Endothelial cell of umbilical vein (primary cell): ENCODE results near the gene CPPED1. TPM values are rescaled to one million over a fixed set of nuclear protein-coding genes. Genes with fewer than 3 reads are reported as not detected.

Experiments used
- BruUV-seq: library from RNA; stranded (reverse); fragments of 400-500 nt; replicated peaks from 2 replicates; lab custom pipeline; 2021; lab: Mats Ljungman, UMichigan
- CTCF ChIA-PET: fragments of 300-600, 350-600 bp; sonication (Branson Sonifier 250); formaldehyde crosslinking; loops from one replicate; lab custom pipeline; 2021; ENCODE audit warnings: antibody characterized with exemption, inconsistent platforms; lab: Charles Lee
- POLR2A ChIA-PET: fragments of 300-600, 350-600 bp; sonication (Branson Sonifier 250); formaldehyde crosslinking; loops from one replicate; lab custom pipeline; 2021; ENCODE audit warnings: antibody characterized with exemption, inconsistent platforms; lab: Charles Lee
- DNase-seq: peaks from one replicate; pipeline ENCODE4 v3.0.0-alpha.2; 2011; ENCODE audit warnings: low read depth, low spot score
- FAIRE-seq: peaks from 2 replicates; lab custom pipeline; 2011; peaks lifted over from hg19 to GRCh38; lab: Jason Lieb, UNC
- H2AFZ ChIP-seq: 2 replicates; pipeline ENCODE4 v1.6.0; 2012; ENCODE audit warnings: low read depth, low read length, control low read depth, inconsistent platforms
- H3K27ac ChIP-seq: 2 replicates; pipeline ENCODE4 v1.5.1; 2011; ENCODE audit warnings: low read depth, mild to moderate bottlenecking, control low read depth, low read length, moderate library complexity; ENCODE audit not compliant: insufficient read depth
- H3K27me3 ChIP-seq, 2 experiments: 2 replicates each; pipeline versions ENCODE4 v1.6.0 to v1.6.1; 2011; ENCODE audit warnings: low read length in 2 of 2, mixed read lengths in 1 of 2; ENCODE audit not compliant: control insufficient read depth in 2 of 2, insufficient read depth in 2 of 2
- H3K36me3 ChIP-seq, 2 experiments: 2 replicates in 1 of 2; 3 replicates in 1 of 2; pipeline ENCODE4 v1.5.1; 2011; ENCODE audit warnings: low read length in 2 of 2, mild to moderate bottlenecking in 1 of 2, moderate library complexity in 1 of 2; ENCODE audit not compliant: control insufficient read depth in 2 of 2, insufficient read depth in 2 of 2; ENCODE audit errors: extremely low read depth in 1 of 2
- H3K4me1 ChIP-seq: 3 replicates; pipeline ENCODE4 v1.5.1; 2011; ENCODE audit warnings: mild to moderate bottlenecking, low read length; ENCODE audit not compliant: control insufficient read depth, insufficient read depth; ENCODE audit errors: extremely low read depth
- H3K4me2 ChIP-seq: 2 replicates; pipeline ENCODE4 v1.6.1; 2011; ENCODE audit warnings: low read length, control low read depth, mixed read lengths; ENCODE audit not compliant: insufficient read depth
- H3K4me3 ChIP-seq, 3 experiments: fragments of 200-600 bp in 1 of 3; sonication (generic), shearing (Covaris generic) in 1 of 3; replicated peaks in 1 of 3; 2 replicates each; pipeline ENCODE4 v1.5.1; 2011 to 2016; ENCODE audit warnings: control low read depth in 3 of 3, low read length in 3 of 3, mild to moderate bottlenecking in 2 of 3, inconsistent platforms in 1 of 3, low read depth in 1 of 3, moderate library complexity in 1 of 3; ENCODE audit not compliant: insufficient read depth in 1 of 3
- H3K79me2 ChIP-seq: 2 replicates; pipeline ENCODE4 v1.6.0; 2012; ENCODE audit warnings: low read length, inconsistent platforms; ENCODE audit not compliant: control insufficient read depth, insufficient read depth
- H3K9ac ChIP-seq: replicated peaks from 2 replicates; pipeline ENCODE3; 2011; ENCODE audit warnings: low read length, control low read depth; ENCODE audit not compliant: insufficient read depth; ENCODE audit errors: extremely low read depth
- H3K9me1 ChIP-seq: replicated peaks from 3 replicates; pipeline ENCODE4 v1.6.0; 2011; ENCODE audit warnings: mild to moderate bottlenecking, low read length; ENCODE audit not compliant: control insufficient read depth, insufficient read depth; ENCODE audit errors: extremely low read depth
- H3K9me3 ChIP-seq: replicated peaks from 2 replicates; pipeline ENCODE4 v1.5.1; 2012; ENCODE audit warnings: low read length, inconsistent platforms; ENCODE audit not compliant: control insufficient read depth, insufficient read depth
- H4K20me1 ChIP-seq: replicated peaks from 2 replicates; pipeline ENCODE3; 2011; ENCODE audit warnings: mild to moderate bottlenecking, low read length; ENCODE audit not compliant: control insufficient read depth, insufficient read depth; ENCODE audit errors: extremely low read depth
- EZH2 ChIP-seq: IDR thresholded peaks from 2 replicates; pipeline ENCODE4 v1.6.1; 2012; ENCODE audit warnings: borderline replicate concordance, low read depth, mild to moderate bottlenecking, moderate library complexity, low read length, inconsistent platforms; ENCODE audit not compliant: severe bottlenecking
- FOS ChIP-seq: IDR thresholded peaks from 2 replicates; pipeline ENCODE4 v1.6.1; 2011; ENCODE audit warnings: mild to moderate bottlenecking, low read length, moderate library complexity, borderline replicate concordance; ENCODE audit not compliant: insufficient read depth
- GATA2 ChIP-seq: IDR thresholded peaks from 2 replicates; pipeline ENCODE4 v1.7.0; 2011; ENCODE audit warnings: low read depth, mild to moderate bottlenecking, moderate library complexity, mixed read lengths, low read length; ENCODE audit not compliant: insufficient read length, insufficient read depth
- JUN ChIP-seq: IDR thresholded peaks from 2 replicates; pipeline ENCODE4 v1.6.1; 2011; ENCODE audit warnings: borderline replicate concordance, low read depth; ENCODE audit not compliant: insufficient read length, insufficient read depth
- MAX ChIP-seq: IDR thresholded peaks from 2 replicates; pipeline ENCODE4 v1.6.1; 2011; ENCODE audit not compliant: insufficient read depth, insufficient read length
- MYC ChIP-seq: IDR thresholded peaks from one replicate; pipeline ENCODE4 v1.6.1; 2011; ENCODE audit warnings: mild to moderate bottlenecking, low read depth, low read length
- POLR2A ChIP-seq: IDR thresholded peaks from 2 replicates; pipeline ENCODE4 v1.6.1; 2012; ENCODE audit warnings: low read depth, mild to moderate bottlenecking, control low read depth, low read length
- POLR2AphosphoS5 ChIP-seq: IDR thresholded peaks from 2 replicates; pipeline ENCODE4 v1.6.1; 2012; ENCODE audit warnings: low read depth, mild to moderate bottlenecking, control low read depth, low read length, moderate library complexity; ENCODE audit not compliant: insufficient read depth
- dilution Hi-C: fragments of 300-500 bp; cut with MboI; formaldehyde crosslinking; loops from one replicate; pipeline ENCODE4 v1.15.0; 2019; ENCODE audit warnings: low sequenced_read_pairs; ENCODE audit not compliant: extremely low pct_ligation_motif_present
- intact Hi-C: fragments of 100-400 bp; cut with micrococcal nuclease; formaldehyde crosslinking; loops from one replicate; pipeline ENCODE4 v1.10.0; 2022
- polyA plus RNA-seq, 4 experiments: library from polyadenylated mRNA; depleted of rRNA in 3 of 4; stranded (reverse) in 3 of 4; unstranded in 1 of 4; fragments of >200 nt; gene quantifications; 2 replicates each; pipeline versions ENCODE4 v1.2.1 to v1.2.3, GENCODE V29; 2011 to 2012; ENCODE audit warnings: missing spikeins in 1 of 4
- total RNA-seq: library from RNA; stranded (reverse); gene quantifications from 2 replicates; pipeline ENCODE4 v1.2.3, GENCODE V29; 2021
- TF ChIP-seq, protein P1 (sequence below), 2 donors: IDR thresholded peaks; 1 replicate in 1 of 2; 2 replicates in 1 of 2; pipeline ENCODE4 v1.5.1; 2011; ENCODE audit warnings: low read length in 2 of 2, mild to moderate bottlenecking in 2 of 2, moderate library complexity in 2 of 2, control low read depth in 1 of 2, inconsistent platforms in 1 of 2, low read depth in 1 of 2; ENCODE audit not compliant: insufficient read depth in 1 of 2; ENCODE audit errors: extremely low read depth in 1 of 2

The CPPED1 gene
- total and polyA plus RNA-seq, 2 donors (not counting 3 experiments of a cell fraction or from before 2014, with no cell fraction given): 27.9 to 59.3 TPM

GRCh38 chr16:12655537-12655936 lies 148.2 kb downstream of the CPPED1 start:
- no TSS peak for BruUV-seq
- dilution Hi-C loops: no loop called here
- CTCF ChIA-PET: no interaction called here
- no peaks in the 10 kb centered on the region for H3K9me1 ChIP-seq
- no peaks in the 10 kb centered on the region for H3K36me3 ChIP-seq
- H3K9me3 ChIP-seq: no peaks in the 10 kb centered on the region
- intact Hi-C loops: no loop called here
- no peaks in the 10 kb centered on the region for H3K79me2 ChIP-seq
- H3K9ac ChIP-seq: no peak overlapping the region
- TF ChIP-seq EZH2 (no peak), GATA2 (no peak), FOS (no peak), POLR2AphosphoS5 (no peak), MAX (no peak), POLR2A (no peak), JUN (no peak), MYC (no peak)
- TF ChIP-seq, protein P1, sequence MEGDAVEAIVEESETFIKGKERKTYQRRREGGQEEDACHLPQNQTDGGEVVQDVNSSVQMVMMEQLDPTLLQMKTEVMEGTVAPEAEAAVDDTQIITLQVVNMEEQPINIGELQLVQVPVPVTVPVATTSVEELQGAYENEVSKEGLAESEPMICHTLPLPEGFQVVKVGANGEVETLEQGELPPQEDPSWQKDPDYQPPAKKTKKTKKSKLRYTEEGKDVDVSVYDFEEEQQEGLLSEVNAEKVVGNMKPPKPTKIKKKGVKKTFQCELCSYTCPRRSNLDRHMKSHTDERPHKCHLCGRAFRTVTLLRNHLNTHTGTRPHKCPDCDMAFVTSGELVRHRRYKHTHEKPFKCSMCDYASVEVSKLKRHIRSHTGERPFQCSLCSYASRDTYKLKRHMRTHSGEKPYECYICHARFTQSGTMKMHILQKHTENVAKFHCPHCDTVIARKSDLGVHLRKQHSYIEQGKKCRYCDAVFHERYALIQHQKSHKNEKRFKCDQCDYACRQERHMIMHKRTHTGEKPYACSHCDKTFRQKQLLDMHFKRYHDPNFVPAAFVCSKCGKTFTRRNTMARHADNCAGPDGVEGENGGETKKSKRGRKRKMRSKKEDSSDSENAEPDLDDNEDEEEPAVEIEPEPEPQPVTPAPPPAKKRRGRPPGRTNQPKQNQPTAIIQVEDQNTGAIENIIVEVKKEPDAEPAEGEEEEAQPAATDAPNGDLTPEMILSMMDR (IDR thresholded peaks at IDR 0.05; ENCODE audit: extremely low read depth in 1 of 2, insufficient read depth in 1 of 2, low read depth in 1 of 2, low read length in 2 of 2): no peak
- no peak overlapping the region for H3K4me3 ChIP-seq
- DNase-seq: no peak
- no peak overlapping the region for H3K27ac ChIP-seq
- H2AFZ ChIP-seq: no peak overlapping the region
- H3K4me2 ChIP-seq: no peak overlapping the region
- FAIRE-seq: no peak
- H3K27me3 ChIP-seq: peaks cover 0 to 2% of the 10 kb centered on the region in 2 experiments
- no peaks in the 10 kb centered on the region for H4K20me1 ChIP-seq
- H3K4me1 ChIP-seq: no peaks in the 10 kb centered on the region
- POLR2A ChIA-PET: no interaction called here
